ENCODE results near the gene ZNF436. TPM values are rescaled to one million over a fixed set of nuclear protein-coding genes. Genes with fewer than 3 reads are reported as not detected.

Gene ZNF436
- total and polyA plus RNA-seq, 5 experiments from 2014 or later = 1.8 to 8.9 (median 3.9) TPM

DNA sequence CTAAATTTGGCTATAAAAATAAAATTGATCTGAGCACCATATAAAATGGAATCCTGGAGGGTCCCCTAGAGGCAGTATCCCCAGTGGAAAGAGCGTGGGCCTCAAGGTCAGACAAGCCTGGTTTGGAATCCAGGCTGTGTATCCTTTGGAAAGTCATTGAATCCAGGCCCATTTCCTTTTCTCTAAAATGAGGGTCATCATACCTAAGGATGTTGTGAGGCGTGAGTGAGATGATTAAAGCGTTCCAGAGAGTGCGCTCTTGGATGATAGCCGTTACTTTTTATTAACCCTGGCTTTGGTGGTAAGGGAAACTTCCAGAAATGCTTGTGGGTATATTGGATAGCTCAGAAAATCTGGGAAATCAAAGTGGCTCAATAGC, 683 bp upstream of the ZNF436 start:
- no peak for ATAC-seq
- POLR2A ChIA-PET = interaction anchor here (1.2 to 5.0 kb wide), 2 partner anchors 25 to 26 kb away, joined by 6 to 86 read pairs; partner anchors contain the start of gene HNRNPR
- Mint-ChIP-seq H3K4me1 (peaks cover 23 to 46% (median 40%) of the 10 kb centered on the region in 4 donors), H3K36me3 (peaks cover 0 to 6% (median 6%) of the 10 kb centered on the region in 3 donors), H3K4me3 (peak overlapping the region; percentile 28 to 100 (median 99)), H3K27ac (peak overlapping the region in 5 of 10 donors; percentile 35 to 98 (median 55)), H3K27me3 (no peaks in the 10 kb centered on the region), H3K9me3 (no peaks in the 10 kb centered on the region)
- no peak for DNase-seq

DNA sequence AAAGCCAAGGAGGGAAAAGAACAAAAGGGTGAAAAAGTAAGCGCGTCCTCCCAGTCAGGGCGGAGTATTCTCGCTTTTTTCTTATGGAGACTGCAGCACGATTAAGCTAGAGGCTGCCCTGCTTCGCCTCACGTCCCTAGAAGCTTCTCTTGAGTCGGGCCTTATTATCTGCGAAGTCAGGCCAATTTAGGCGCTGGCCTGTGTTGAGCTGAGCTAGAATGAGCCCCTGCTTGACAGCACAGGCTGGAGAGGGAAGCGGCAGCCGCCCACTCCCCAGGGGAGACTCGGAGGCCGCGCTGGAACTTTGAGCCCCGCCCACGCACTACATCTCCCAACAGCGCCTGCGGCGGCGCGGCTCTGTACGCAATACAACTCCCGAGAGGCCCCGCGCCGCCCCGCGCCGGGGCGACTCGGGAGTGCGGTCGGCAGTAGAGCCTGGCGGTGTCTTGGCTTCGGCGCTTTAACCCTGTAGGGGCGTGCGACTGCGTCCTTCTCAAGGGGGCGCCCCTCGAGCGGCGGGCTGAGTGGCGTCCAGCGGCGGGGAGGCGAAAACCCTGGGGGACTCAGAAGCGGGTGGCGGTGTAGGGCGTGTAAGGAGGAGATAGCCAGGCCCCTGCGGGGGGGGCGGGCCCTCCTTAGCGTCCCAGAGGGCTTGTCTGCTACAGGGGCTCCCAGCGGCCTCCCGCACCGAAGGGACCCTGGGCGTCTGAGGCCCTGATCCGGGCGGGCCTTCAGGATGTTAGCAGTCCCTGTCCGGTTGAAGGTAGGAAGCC, 888 bp downstream of the ZNF436 start:
- H3K9me3 Mint-ChIP-seq = peaks cover 0 to 9% (median 0%) of the 10 kb centered on the region in 9 donors
- ATAC-seq (peak; percentile 80 to 81), DNase-seq (peak; percentile 77 to 91 (median 84))
- H3K36me3 Mint-ChIP-seq = peaks cover 0 to 18% (median 16%) of the 10 kb centered on the region in 3 donors
- H3K4me1 Mint-ChIP-seq = peaks cover 23 to 46% (median 40%) of the 10 kb centered on the region in 4 donors
- peak overlapping the region; percentile 97 to 100 (median 99) for H3K4me3 Mint-ChIP-seq
- H3K27me3 Mint-ChIP-seq = no peaks in the 10 kb centered on the region
- peak overlapping the region; percentile 82 to 99 (median 98) for H3K27ac Mint-ChIP-seq
- POLR2A ChIA-PET = interaction anchor here (0.7 to 5.0 kb wide), 8 partner anchors 8 to 350 kb away, joined by 3 to 86 read pairs (median 5); partner anchors contain the start of genes ASAP3, HNRNPR, KDM1A and RPL11

DNA sequence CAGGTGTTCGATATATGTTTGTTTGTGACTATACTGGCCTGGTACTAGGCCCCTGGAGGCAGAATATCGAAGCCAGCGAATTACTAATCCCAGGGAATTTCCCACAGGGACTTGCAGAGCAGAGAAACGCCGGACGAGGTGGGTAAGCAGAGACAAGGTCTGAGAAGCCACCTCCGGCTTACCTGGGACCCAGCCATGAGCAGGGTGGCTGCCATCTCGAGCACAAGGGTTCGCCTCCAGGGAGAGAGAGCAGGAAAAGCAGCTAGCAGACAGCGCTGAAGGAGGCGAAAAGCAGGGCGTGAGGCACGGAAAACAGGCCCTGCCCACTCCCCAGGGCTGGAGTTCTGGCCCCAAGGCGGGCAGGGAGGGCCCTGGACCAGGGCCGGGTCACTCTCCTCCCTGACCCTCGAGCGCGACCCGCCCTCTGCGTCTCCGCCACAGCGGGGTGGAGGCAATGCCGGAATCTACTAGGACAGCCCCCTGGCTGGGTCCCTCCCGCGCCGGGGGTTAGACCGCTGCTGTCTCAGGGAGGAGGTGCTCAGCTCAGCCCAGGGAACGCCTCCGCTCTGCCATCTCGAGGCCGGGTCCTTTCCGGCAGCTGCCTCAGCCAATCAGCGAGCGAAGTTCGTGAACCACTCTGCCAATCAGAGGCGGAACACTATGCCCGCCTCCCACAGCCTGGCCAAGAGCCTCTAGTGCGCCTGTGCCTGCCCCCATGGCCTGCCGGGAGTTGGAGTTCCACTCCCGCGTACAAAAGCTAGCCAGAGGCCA, 1.7 kb downstream of the ZNF436 start:
- Mint-ChIP-seq H3K4me3 (peak overlapping the region; percentile 97 to 100 (median 99)), H3K9me3 (peaks cover 0 to 16% (median 1%) of the 10 kb centered on the region in 9 donors), H3K36me3 (peaks cover 2 to 26% (median 23%) of the 10 kb centered on the region in 3 donors), H3K4me1 (peaks cover 23 to 46% (median 40%) of the 10 kb centered on the region in 4 donors), H3K27ac (peak overlapping the region; percentile 82 to 99 (median 98)), H3K27me3 (no peaks in the 10 kb centered on the region)
- DNase-seq = peak; percentile 91 to 99 (median 98)
- ATAC-seq = peak; percentile 87 to 91
- POLR2A ChIA-PET = interaction anchor here (0.7 to 5.0 kb wide), 8 partner anchors 8 to 349 kb away, joined by 3 to 86 read pairs (median 5); partner anchors contain the start of genes ASAP3, HNRNPR, KDM1A and RPL11

DNA sequence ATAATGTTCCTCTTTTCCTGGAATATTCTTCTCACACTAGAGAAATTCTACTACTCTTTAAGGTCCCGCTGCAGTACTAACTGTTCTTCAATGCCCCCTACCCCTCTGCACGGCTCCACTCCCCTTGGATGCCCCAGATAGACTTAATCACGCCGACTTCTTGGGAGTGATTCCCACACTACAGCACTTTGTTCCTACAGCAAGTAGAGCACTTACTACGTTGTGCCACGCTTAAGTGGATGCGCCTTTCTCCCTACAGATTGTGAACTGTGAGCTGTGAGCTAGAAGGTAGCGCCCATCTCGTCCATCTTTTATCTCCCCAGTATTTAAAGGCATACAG, 2.2 kb downstream of the ZNF436 start:
- H3K9me3 Mint-ChIP-seq = peaks cover 0 to 22% (median 6%) of the 10 kb centered on the region in 9 donors
- DNase-seq (peak in 1 of 10 donors; percentile 3), ATAC-seq (no peak)
- no peaks in the 10 kb centered on the region for H3K27me3 Mint-ChIP-seq
- H3K36me3 Mint-ChIP-seq = peaks cover 7 to 32% (median 28%) of the 10 kb centered on the region in 3 donors
- H3K4me3 Mint-ChIP-seq = peak overlapping the region; percentile 97 to 100 (median 99)
- POLR2A ChIA-PET = interaction anchor here (1.5 to 5.0 kb wide), 4 partner anchors 22 to 324 kb away, joined by 5 to 86 read pairs (median 8); partner anchors contain the start of genes ASAP3, HNRNPR and RPL11
- H3K4me1 Mint-ChIP-seq = peaks cover 24 to 46% (median 40%) of the 10 kb centered on the region in 4 donors
- H3K27ac Mint-ChIP-seq = peak overlapping the region; percentile 82 to 99 (median 98)

DNA sequence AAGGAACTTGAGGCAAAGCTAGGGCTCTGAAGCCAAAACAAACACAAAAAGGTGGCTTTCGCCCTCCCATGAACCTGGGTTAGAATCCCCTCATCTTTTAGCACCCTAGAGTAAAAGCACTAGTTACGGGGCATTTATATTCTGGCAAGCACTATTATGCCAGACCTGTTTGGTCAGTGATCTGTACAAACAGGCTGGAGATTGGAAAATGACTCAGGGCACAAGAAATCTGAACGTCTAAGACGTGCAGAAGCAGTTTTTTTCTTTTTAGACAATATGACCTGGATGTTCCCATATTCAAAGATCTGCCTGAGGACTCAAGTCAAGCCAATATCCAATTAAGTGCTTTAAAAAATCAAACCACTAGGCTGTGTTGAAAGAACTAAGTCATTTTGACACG, 3.0 kb downstream of the ZNF436 start:
- H3K4me1 Mint-ChIP-seq = peaks cover 22 to 46% (median 39%) of the 10 kb centered on the region in 4 donors
- H3K27ac Mint-ChIP-seq = peak overlapping the region in 6 of 10 donors; percentile 38 to 99 (median 55)
- no peaks in the 10 kb centered on the region for H3K27me3 Mint-ChIP-seq
- ATAC-seq = no peak
- peaks cover 0 to 30% (median 11%) of the 10 kb centered on the region in 9 donors for H3K9me3 Mint-ChIP-seq
- peaks cover 16 to 40% (median 35%) of the 10 kb centered on the region in 3 donors for H3K36me3 Mint-ChIP-seq
- no peak for DNase-seq
- POLR2A ChIA-PET = interaction anchor here (5.0 kb wide), 1 partner anchor 21 kb away, joined by 86 read pairs; the partner anchor contains the start of gene HNRNPR
- peak overlapping the region; percentile 97 to 100 (median 99) for H3K4me3 Mint-ChIP-seq

DNA sequence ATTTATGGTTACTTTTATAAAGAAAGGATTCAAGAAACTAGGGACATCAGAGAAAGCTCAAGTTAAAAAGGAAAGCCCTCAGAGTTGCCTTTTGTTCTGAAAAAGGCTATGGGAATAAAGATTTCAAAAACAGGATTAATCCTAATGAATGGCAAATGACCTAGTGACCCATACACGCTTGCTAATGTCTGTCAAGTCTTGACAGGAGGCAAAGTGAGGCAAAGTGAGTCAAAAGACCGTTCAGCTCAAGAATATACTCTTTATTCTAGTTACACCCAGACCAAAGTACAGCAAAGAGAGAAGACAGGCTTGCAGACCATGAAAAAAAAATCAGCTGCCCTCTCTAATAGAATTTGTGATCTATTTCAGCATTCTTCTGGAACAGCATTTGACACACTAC, 3.5 kb downstream of the ZNF436 start:
- Mint-ChIP-seq H3K4me3 (peak overlapping the region in 8 of 10 donors; percentile 9 to 100 (median 98)), H3K36me3 (peaks cover 20 to 44% (median 38%) of the 10 kb centered on the region in 3 donors), H3K27me3 (no peaks in the 10 kb centered on the region), H3K4me1 (peaks cover 22 to 44% (median 39%) of the 10 kb centered on the region in 4 donors), H3K27ac (peak overlapping the region in 2 of 10 donors; percentile 51 to 70), H3K9me3 (peaks cover 0 to 34% (median 14%) of the 10 kb centered on the region in 9 donors)
- POLR2A ChIA-PET = interaction anchor here (5.0 kb wide), 1 partner anchor 21 kb away, joined by 86 read pairs; the partner anchor contains the start of gene HNRNPR
- ATAC-seq (no peak), DNase-seq (no peak)

DNA sequence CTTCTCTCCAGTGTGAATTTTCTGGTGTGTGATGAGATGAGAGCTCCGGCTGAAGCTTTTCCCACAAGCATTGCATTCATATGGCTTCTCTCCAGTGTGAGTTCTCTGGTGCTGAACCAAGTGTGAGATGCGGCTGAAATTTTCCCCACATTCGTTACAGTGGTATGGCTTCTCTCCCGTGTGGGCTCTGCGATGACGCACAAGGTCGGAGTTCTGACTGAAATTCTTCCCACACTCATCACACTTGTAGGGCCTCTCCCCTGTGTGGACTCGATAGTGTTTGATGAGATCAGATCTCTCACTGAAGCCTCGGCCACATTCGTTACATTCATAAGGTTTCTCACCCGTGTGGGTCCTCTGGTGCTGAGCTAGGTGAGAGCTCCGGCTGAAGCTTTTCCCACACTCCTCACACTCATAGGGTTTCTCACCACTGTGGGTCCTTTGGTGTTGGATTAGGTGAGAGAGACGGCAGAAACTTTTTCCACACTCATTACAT, 7.4 kb downstream of the ZNF436 start:
- Mint-ChIP-seq H3K27ac (peak overlapping the region in 2 of 10 donors; percentile 8 to 40), H3K9me3 (peaks cover 0 to 53% (median 34%) of the 10 kb centered on the region in 9 donors), H3K27me3 (no peaks in the 10 kb centered on the region), H3K4me1 (peaks cover 8 to 17% (median 13%) of the 10 kb centered on the region in 4 donors), H3K36me3 (peaks cover 37 to 73% (median 50%) of the 10 kb centered on the region in 3 donors), H3K4me3 (no peak overlapping the region)
- DNase-seq = no peak
- POLR2A ChIA-PET = interaction anchor here (0.7 to 2.3 kb wide), 3 partner anchors 14 to 69 kb away, joined by 3 to 12 read pairs (median 3); partner anchors contain the start of gene HNRNPR
- no peak for ATAC-seq

DNA sequence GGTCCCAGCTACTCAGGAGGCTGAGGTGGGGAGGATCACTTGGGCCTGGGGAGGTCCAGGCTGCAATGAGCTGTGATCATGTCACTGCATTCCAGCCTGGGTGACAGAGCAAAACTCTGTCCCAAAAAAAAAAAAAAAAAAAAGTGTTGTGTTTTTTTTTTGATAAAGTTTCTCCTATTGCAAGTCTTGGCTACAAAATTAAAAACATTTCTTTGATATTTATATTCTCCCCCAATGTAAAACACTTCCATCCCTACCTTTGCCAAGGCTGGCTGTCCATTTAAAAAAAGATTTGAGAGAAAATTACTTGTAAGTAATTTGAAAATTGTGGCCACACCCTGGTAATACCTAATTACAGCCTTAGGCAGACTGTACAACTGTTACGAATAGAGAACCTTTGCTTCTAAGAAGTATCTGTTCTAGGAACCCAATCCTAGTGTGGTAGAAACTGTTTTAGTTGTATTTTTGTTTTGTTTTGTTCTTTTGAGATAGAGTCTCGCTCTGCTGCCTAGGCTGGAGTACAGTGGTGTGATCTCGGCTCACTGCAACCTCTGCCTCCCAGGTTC, 11.2 kb downstream of the ZNF436 start:
- peaks cover 0 to 46% (median 34%) of the 10 kb centered on the region in 9 donors for H3K9me3 Mint-ChIP-seq
- POLR2A ChIA-PET = no interaction called here
- H3K27me3 Mint-ChIP-seq = no peaks in the 10 kb centered on the region
- H3K36me3 Mint-ChIP-seq = peaks cover 32 to 51% (median 37%) of the 10 kb centered on the region in 3 donors
- H3K4me1 Mint-ChIP-seq = peaks cover 4 to 8% (median 5%) of the 10 kb centered on the region in 4 donors
- DNase-seq = no peak
- no peak overlapping the region for H3K4me3 Mint-ChIP-seq
- ATAC-seq = no peak
- H3K27ac Mint-ChIP-seq = no peak overlapping the region

DNA sequence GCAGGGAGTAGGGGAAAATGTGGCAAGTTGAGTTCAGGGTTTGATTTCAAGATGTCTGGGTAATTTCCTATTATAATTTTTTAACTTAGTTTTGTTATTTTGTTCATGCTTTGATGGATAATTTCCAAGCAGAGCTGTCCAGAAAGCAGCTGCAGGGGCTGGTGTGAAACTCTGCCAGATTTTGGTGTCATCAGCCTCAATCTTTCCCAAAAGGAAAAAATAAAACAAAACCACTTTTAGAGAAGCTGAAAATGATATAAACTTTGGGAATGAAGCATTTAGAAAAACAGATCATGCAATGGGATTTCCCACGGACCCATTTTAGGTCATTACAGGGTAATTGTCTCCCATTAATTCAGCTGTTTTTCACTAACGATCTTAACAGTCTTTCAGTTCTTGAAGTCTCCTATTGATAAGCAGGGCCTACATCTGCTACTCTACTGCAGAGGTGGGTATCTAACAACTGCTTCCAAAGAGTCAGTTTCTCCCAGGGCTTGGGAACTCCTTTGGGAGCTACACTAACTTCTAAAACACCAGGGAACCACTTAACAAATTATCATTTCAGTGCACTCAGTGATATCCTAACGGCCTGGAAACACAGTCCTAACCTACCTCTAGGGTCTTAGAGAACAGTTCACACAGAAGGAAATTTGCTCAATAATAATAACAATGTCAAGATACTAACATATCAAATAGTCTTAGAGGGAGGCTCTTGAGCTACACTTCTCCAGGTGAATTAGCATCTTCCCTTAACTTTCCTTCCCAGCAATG, 12.3 kb downstream of the ZNF436 start:
- ATAC-seq = no peak
- Mint-ChIP-seq H3K9me3 (peaks cover 0 to 35% (median 29%) of the 10 kb centered on the region in 9 donors), H3K36me3 (peaks cover 21 to 40% (median 29%) of the 10 kb centered on the region in 3 donors), H3K4me1 (peaks cover 4 to 6% (median 5%) of the 10 kb centered on the region in 4 donors), H3K27ac (no peak overlapping the region), H3K4me3 (no peak overlapping the region), H3K27me3 (no peaks in the 10 kb centered on the region)
- POLR2A ChIA-PET = no interaction called here
- DNase-seq = no peak

DNA sequence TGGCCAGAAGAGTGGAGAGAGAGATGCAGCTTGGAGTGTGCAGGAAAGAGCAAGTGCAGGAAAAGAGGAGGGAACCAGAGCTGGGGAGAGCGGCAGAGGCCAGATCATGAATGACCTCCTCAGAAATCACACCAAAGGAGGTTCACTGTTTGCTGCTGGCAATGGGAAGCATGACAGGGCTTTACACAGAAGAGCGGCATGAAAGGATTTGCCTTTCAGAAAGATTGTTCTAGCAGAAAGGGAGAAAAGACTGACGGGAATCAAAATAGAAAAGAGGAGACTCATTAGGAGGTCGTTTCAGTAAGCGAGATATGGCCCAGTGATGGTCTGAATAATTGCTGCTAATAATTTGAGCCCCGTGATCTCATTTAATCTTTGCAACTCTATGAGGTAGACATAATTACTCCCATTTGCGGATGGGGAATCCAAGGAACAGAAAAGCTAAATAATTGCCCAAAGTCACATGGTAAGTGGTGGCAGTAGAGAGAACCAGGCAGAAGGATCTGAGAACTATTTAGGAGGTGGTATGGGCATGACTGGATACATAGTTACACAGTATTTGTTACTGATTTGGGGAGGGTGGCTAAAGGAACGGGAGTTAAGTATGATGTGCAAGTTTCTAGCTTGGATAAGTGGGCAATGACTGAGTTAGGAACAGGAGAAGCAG, 13.0 kb downstream of the ZNF436 start:
- Mint-ChIP-seq H3K27me3 (no peaks in the 10 kb centered on the region), H3K4me1 (peaks cover 4 to 6% (median 5%) of the 10 kb centered on the region in 4 donors), H3K27ac (peak overlapping the region in 1 of 10 donors; percentile 37), H3K9me3 (peaks cover 0 to 28% (median 25%) of the 10 kb centered on the region in 9 donors), H3K36me3 (peaks cover 15 to 33% (median 22%) of the 10 kb centered on the region in 3 donors), H3K4me3 (no peak overlapping the region)
- no peak for ATAC-seq
- no peak for DNase-seq
- POLR2A ChIA-PET = no interaction called here
